K562 (cell line): ENCODE results near the gene HAUS1. TPM values are rescaled to one million over a fixed set of nuclear protein-coding genes. Genes with fewer than 3 reads are reported as not detected.

Source experiments
- BACH1 ChIP-seq: fragments of 200-800 bp; sonication (Bioruptor generic); IDR thresholded peaks from 2 replicates; pipeline ENCODE4 v1.6.1; 2016; ENCODE audit warnings: missing genetic modification characterization, missing compliant biosample characterization
- BCL6 ChIP-seq: fragments of 250-450 bp; sonication (Bioruptor Pico); IDR thresholded peaks from 2 replicates; pipeline ENCODE4 v1.4.0; 2020
- BMI1 ChIP-seq: fragments of 150-350 bp; IDR thresholded peaks from 2 replicates; pipeline ENCODE4 v1.6.1; 2014; ENCODE audit warnings: low read length
- CLOCK ChIP-seq: fragments of 250-450 bp; sonication (Bioruptor Pico); IDR thresholded peaks from 2 replicates; pipeline ENCODE4 v1.4.0; 2020; ENCODE audit warnings: mild to moderate bottlenecking, moderate library complexity, borderline replicate concordance
- CTBP1 ChIP-seq: fragments of 450-650 bp; IDR thresholded peaks from 2 replicates; pipeline ENCODE4 v1.6.1; 2016; ENCODE audit warnings: borderline replicate concordance
- CTCF ChIP-seq, 3 experiments: IDR thresholded peaks in 2 of 3; conservative IDR thresholded peaks in 1 of 3; 2 replicates each; pipeline ENCODE4 v1.5.1; 2011 to 2012; ENCODE audit warnings: low read length in 3 of 3, mild to moderate bottlenecking in 3 of 3, control low read depth in 2 of 3, improper control_type of control experiment in 1 of 3, inconsistent platforms in 1 of 3, low read depth in 1 of 3, mixed read lengths in 1 of 3, moderate library complexity in 1 of 3; ENCODE audit not compliant: insufficient read depth in 2 of 3
- E2F4 ChIP-seq: sonication (generic); formaldehyde crosslinking; IDR thresholded peaks from 2 replicates; pipeline ENCODE4 v1.8.0; 2022; ENCODE audit warnings: mild to moderate bottlenecking, low read depth, missing genetic modification reagents
- EZH2 ChIP-seq: IDR thresholded peaks from 2 replicates; pipeline ENCODE4 v1.6.1; 2012; ENCODE audit warnings: low read depth, mild to moderate bottlenecking, inconsistent platforms, low read length, borderline replicate concordance
- HSF4 ChIP-seq: fragments of 250-450 bp; sonication (Bioruptor Pico); IDR thresholded peaks from 2 replicates; pipeline ENCODE4 v2.1.2; 2022; ENCODE audit warnings: mild to moderate bottlenecking, moderate library complexity, borderline replicate concordance
- JUND ChIP-seq, 2 experiments: IDR thresholded peaks; 2 replicates in 1 of 2; 3 replicates in 1 of 2; pipeline ENCODE4 v1.6.1; 2011; ENCODE audit warnings: borderline replicate concordance in 2 of 2, low read depth in 2 of 2, low read length in 2 of 2, improper control_type of control experiment in 1 of 2, missing biosample characterization in 1 of 2, missing genetic modification characterization in 1 of 2, missing genetic modification reagents in 1 of 2
- KDM4B ChIP-seq, 2 experiments: fragments of 450-650 bp in 1 of 2; sonication (generic) in 1 of 2; IDR thresholded peaks; 2 replicates each; pipeline ENCODE4 v1.6.1; 2016 to 2017; ENCODE audit warnings: borderline replicate concordance in 2 of 2, antibody characterized with exemption in 1 of 2, low read depth in 1 of 2, mild to moderate bottlenecking in 1 of 2
- KLF1 ChIP-seq: fragments of 450-650 bp; IDR thresholded peaks from 2 replicates; pipeline ENCODE4 v1.6.1; 2016; ENCODE audit warnings: missing genetic modification characterization, missing compliant biosample characterization
- NR1H2 ChIP-seq: sonication (generic); formaldehyde crosslinking; IDR thresholded peaks from 2 replicates; pipeline ENCODE4 v1.4.0; 2020; ENCODE audit warnings: mild to moderate bottlenecking, missing genetic modification reagents
- PKNOX1 ChIP-seq: fragments of 450-650 bp; IDR thresholded peaks from 2 replicates; pipeline ENCODE4 v1.6.1; 2016
- RHOXF2B ChIP-seq: fragments of 250-450 bp; sonication (Bioruptor Pico); conservative IDR thresholded peaks from 2 replicates; pipeline ENCODE4 v1.5.1; 2021
- SLC30A9 ChIP-seq: fragments of 250-450 bp; sonication (Bioruptor Pico); IDR thresholded peaks from 2 replicates; pipeline ENCODE4 v1.8.0; 2022; ENCODE audit warnings: mild to moderate bottlenecking, moderate library complexity
- SMARCA5 ChIP-seq: fragments of 450-650 bp; IDR thresholded peaks from 2 replicates; pipeline ENCODE4 v1.6.1; 2016
- SRSF1 ChIP-seq: fragments of 200-400 bp; formaldehyde crosslinking; IDR thresholded peaks from 2 replicates; pipeline ENCODE4 v1.6.1; 2017; ENCODE audit warnings: mild to moderate bottlenecking, low read depth, low read length, moderate library complexity
- XRCC3 ChIP-seq: fragments of 450-650 bp; IDR thresholded peaks from 2 replicates; pipeline ENCODE4 v1.6.1; 2017; ENCODE audit warnings: mild to moderate bottlenecking, moderate library complexity
- YY1 ChIP-seq, 3 experiments: IDR thresholded peaks; 2 replicates each; pipeline ENCODE4 v1.6.1; 2011; ENCODE audit warnings: low read length in 2 of 3, mild to moderate bottlenecking in 2 of 3, moderate library complexity in 2 of 3, borderline replicate concordance in 1 of 3, control low read depth in 1 of 3, low read depth in 1 of 3; ENCODE audit not compliant: insufficient read depth in 3 of 3, insufficient replicate concordance in 2 of 3, control insufficient read depth in 1 of 3, insufficient read length in 1 of 3; ENCODE audit errors: extremely low read depth in 1 of 3
- ZNF232 ChIP-seq: sonication (generic); formaldehyde crosslinking; IDR thresholded peaks from 2 replicates; pipeline ENCODE4 v1.8.0; 2022; ENCODE audit warnings: mild to moderate bottlenecking, missing genetic modification reagents
- ZNF444 ChIP-seq: fragments of 250-450 bp; sonication (Bioruptor Pico); IDR thresholded peaks from 2 replicates; pipeline ENCODE4 v1.4.0; 2020; ENCODE audit warnings: mild to moderate bottlenecking, moderate library complexity
- ZNF695 ChIP-seq: fragments of 450-650 bp; formaldehyde crosslinking; IDR thresholded peaks from 2 replicates; pipeline ENCODE4 v1.4.0; 2020; ENCODE audit warnings: mild to moderate bottlenecking, moderate library complexity
- polyA plus RNA-seq, 8 experiments: library from polyadenylated mRNA; depleted of rRNA in 4 of 8; stranded (reverse) in 5 of 8; unstranded in 3 of 8; fragments of >200 nt; fragmentation: Nextera tagmentation in 2 of 8; fragmentation: Illumina TruSeq in 1 of 8; extraction: Ambion mirVana in 2 of 8; extraction: Trizol in 1 of 8; gene quantifications; 2 replicates each; pipeline versions ENCODE4 v1.2.1 to v1.2.3, GENCODE V29; 2011 to 2014; ENCODE audit warnings: inconsistent platforms in 1 of 8, missing spikeins in 1 of 8
- total RNA-seq, 7 experiments: library from RNA; depleted of rRNA in 6 of 7; stranded (reverse); fragments of >200 nt in 6 of 7; fragmentation: Illumina TruSeq in 2 of 7; extraction: Trizol in 2 of 7; gene quantifications; 2 replicates each; pipeline versions ENCODE4 v1.2.1 to v1.2.3, GENCODE V29; 2011 to 2021; ENCODE audit warnings: low replicate concordance in 1 of 7

Gene HAUS1
- total and polyA plus RNA-seq, 9 of the 15 experiments (the other 6 are each of a cell fraction or from before 2014, with no cell fraction given) = 45.6 to 135 (median 76.3) TPM

- no peak for TF ChIP-seq RHOXF2B (CRISPR knock-in tag)
- no peak for TF ChIP-seq YY1 (IDR thresholded peaks at IDR 0.05; ENCODE audit: borderline replicate concordance in 1 of 3, control insufficient read depth in 1 of 3, extremely low read depth in 1 of 3, insufficient read depth in 3 of 3, insufficient read length in 1 of 3, insufficient replicate concordance in 2 of 3, low read depth in 1 of 3, low read length in 2 of 3)
- no peak for TF ChIP-seq ZNF695
- TF ChIP-seq CLOCK (CRISPR knock-in tag) = no peak
- no peak for TF ChIP-seq JUND (IDR thresholded peaks at IDR 0.05; ENCODE audit: borderline replicate concordance, low read depth, low read length)
- TF ChIP-seq JUND (tag; IDR thresholded peaks at IDR 0.05; ENCODE audit: borderline replicate concordance, low read depth, low read length) = no peak
- no peak for TF ChIP-seq SRSF1
- no peak for TF ChIP-seq CTBP1
- TF ChIP-seq SMARCA5 = no peak
- no peak for TF ChIP-seq SLC30A9 (CRISPR knock-in tag)
- TF ChIP-seq BCL6 = no peak
- no peak for TF ChIP-seq KDM4B (IDR thresholded peaks at IDR 0.05; ENCODE audit: borderline replicate concordance in 2 of 2, low read depth in 1 of 2)
- TF ChIP-seq CTCF (IDR thresholded peaks at IDR 0.05 in 2 of 3, conservative IDR thresholded peaks at IDR 0.05 in 1 of 3; ENCODE audit: insufficient read depth in 2 of 3, low read depth in 1 of 3, low read length in 3 of 3) = peak; percentile 54 to 73 (median 60)
- TF ChIP-seq BMI1 = no peak
- TF ChIP-seq KLF1 (tag) = no peak
- TF ChIP-seq PKNOX1 = peak; percentile 61
- TF ChIP-seq NR1H2 (CRISPR knock-in tag) = no peak
- no peak for TF ChIP-seq EZH2
- TF ChIP-seq E2F4 (CRISPR knock-in tag) = no peak
- TF ChIP-seq XRCC3 = no peak
- TF ChIP-seq ZNF232 (CRISPR knock-in tag) = no peak
- no peak for TF ChIP-seq HSF4 (CRISPR knock-in tag)
- TF ChIP-seq ZNF444 = no peak
- no peak for TF ChIP-seq BACH1 (tag)
These were observed 44.6 kb downstream of the HAUS1 start (continued) for GRCh38 chr18:46148810-46149209.
